SJCRH30 (cell line): Measurements from ENCODE around the gene ZNF557. TPM values are rescaled to one million over a fixed set of nuclear protein-coding genes. Genes with fewer than 3 reads are reported as not detected.

ENCODE experiments used
- DNase-seq, 2 experiments: peaks; one replicate each; pipeline ENCODE4 v3.0.0-alpha.2; 2015 to 2020
- H3K27ac ChIP-seq: fragments of 250-450 bp; sonication (Bioruptor Pico); 2 replicates; pipeline ENCODE4 v1.5.1; 2020; ENCODE audit warnings: mild to moderate bottlenecking, moderate library complexity
- H3K27me3 ChIP-seq: fragments of 250-450 bp; sonication (Bioruptor Pico); 2 replicates; pipeline ENCODE4 v1.5.1; 2020; ENCODE audit warnings: mild to moderate bottlenecking, moderate library complexity
- H3K36me3 ChIP-seq: fragments of 250-450 bp; sonication (Bioruptor Pico); 2 replicates; pipeline ENCODE4 v1.5.1; 2020; ENCODE audit warnings: mild to moderate bottlenecking, moderate library complexity
- H3K4me1 ChIP-seq: fragments of 250-450 bp; sonication (Bioruptor Pico); 2 replicates; pipeline ENCODE4 v1.5.1; 2020; ENCODE audit warnings: mild to moderate bottlenecking, moderate library complexity
- H3K4me3 ChIP-seq: fragments of 250-450 bp; sonication (Bioruptor Pico); 2 replicates; pipeline ENCODE4 v1.5.1; 2020; ENCODE audit warnings: mild to moderate bottlenecking, moderate library complexity
- H3K9me3 ChIP-seq: fragments of 250-450 bp; sonication (Bioruptor Pico); replicated peaks from 2 replicates; pipeline ENCODE4 v1.5.1; 2020; ENCODE audit warnings: mild to moderate bottlenecking, moderate library complexity
- total RNA-seq: library from RNA; depleted of rRNA; stranded (reverse); fragments of >200 nt; shearing (Covaris generic); gene quantifications from 2 replicates; pipeline ENCODE4 v1.2.3, GENCODE V29; 2014; rRNA removed

ZNF557 gene
- total RNA-seq, 1 experiment from 2014 or later, result 13.4 TPM

- H3K9me3 ChIP-seq, result no peaks in the 10 kb centered on the region; the same call in 1 of the 2 replicates
- DNase-seq, result no peak
- H3K4me1 ChIP-seq, result no peaks in the 10 kb centered on the region
- H3K27me3 ChIP-seq, result no peaks in the 10 kb centered on the region
- no peak overlapping the region for H3K27ac ChIP-seq
- no peak overlapping the region for H3K4me3 ChIP-seq
- peaks cover 14% of the 10 kb centered on the region; the same call in 1 of the 2 replicates for H3K36me3 ChIP-seq
Measured at GRCh38 chr19:7130043-7130442, 60.5 kb downstream of the ZNF557 start.

- no peaks in the 10 kb centered on the region; the same call in 1 of the 2 replicates for H3K9me3 ChIP-seq
- H3K4me1 ChIP-seq, result no peaks in the 10 kb centered on the region
- no peak overlapping the region for H3K27ac ChIP-seq
- no peaks in the 10 kb centered on the region for H3K27me3 ChIP-seq
- H3K4me3 ChIP-seq, result no peak overlapping the region
- peaks cover 7% of the 10 kb centered on the region; the same call in 1 of the 2 replicates for H3K36me3 ChIP-seq
- no peak for DNase-seq
Measured at GRCh38 chr19:7132054-7132453, 62.6 kb downstream of the ZNF557 start.

- no peak overlapping the region for H3K27ac ChIP-seq
- H3K27me3 ChIP-seq, result no peaks in the 10 kb centered on the region
Measured at GRCh38 chr19:7137120-7137519, 67.6 kb downstream of the ZNF557 start.

More at GRCh38 chr19:7137120-7137519, 67.6 kb downstream of the ZNF557 start:
- Histone ChIP-seq H3K9me3 (no peaks in the 10 kb centered on the region), H3K4me1 (no peaks in the 10 kb centered on the region), H3K36me3 (peaks cover 10% of the 10 kb centered on the region), H3K4me3 (no peak overlapping the region)
- no peak for DNase-seq

Other genes with a start within 250 kb of the ZNF557 start
- gene ADGRE1, start 182.1 kb upstream of the ZNF557 start, total RNA-seq, result not detected in 2 replicates
- gene MBD3L2B, start 48.3 kb upstream of the ZNF557 start, total RNA-seq, result not detected in 2 replicates
- gene MBD3L5, start 39.1 kb upstream of the ZNF557 start, total RNA-seq, result not detected in 2 replicates
- not detected in 2 replicates for gene MBD3L4, start 29.5 kb upstream of the ZNF557 start, total RNA-seq
- gene MBD3L2, start 20.4 kb upstream of the ZNF557 start, total RNA-seq, result not detected in 2 replicates
- not detected in 2 replicates for gene MBD3L3, start 11.0 kb upstream of the ZNF557 start, total RNA-seq
- gene INSR, start 224.7 kb downstream of the ZNF557 start, total RNA-seq, result 12.9 and 14.3 TPM in 2 replicates